HG03095 (cell line): ENCODE results near the gene PDGFD.
"Not testable (repeated sequence)": the region's sequence is repeated elsewhere in the genome, so short reads cannot be mapped to it uniquely, and the experiment has no call there.

Experiments
- ATAC-seq: cut with Tn5 transposase; IDR thresholded peaks from one replicate; pipeline ENCODE4 v1.9.1; 2021; ENCODE audit warnings: moderate library complexity; ENCODE audit not compliant: unreplicated experiment

Gene PDGFD

DNA sequence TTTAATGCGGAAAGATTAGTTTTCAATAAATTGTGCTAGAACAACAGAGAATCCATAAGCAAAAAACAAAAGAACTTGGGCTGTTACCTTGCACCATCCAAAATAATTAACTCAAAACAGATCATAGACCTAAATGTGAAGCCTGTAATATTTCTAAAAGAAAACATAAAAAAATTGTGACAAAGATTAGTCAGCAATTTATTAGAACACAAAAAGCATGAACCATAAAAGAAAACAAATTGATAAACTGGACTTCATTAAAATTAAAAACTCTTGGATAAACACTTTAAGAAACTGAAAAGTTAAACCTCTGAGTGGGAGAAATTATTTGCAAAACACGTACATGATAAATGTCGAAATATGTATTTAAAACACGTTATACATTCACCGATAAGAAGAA is 106.0 kb downstream of the PDGFD start:
- no peak for ATAC-seq

DNA sequence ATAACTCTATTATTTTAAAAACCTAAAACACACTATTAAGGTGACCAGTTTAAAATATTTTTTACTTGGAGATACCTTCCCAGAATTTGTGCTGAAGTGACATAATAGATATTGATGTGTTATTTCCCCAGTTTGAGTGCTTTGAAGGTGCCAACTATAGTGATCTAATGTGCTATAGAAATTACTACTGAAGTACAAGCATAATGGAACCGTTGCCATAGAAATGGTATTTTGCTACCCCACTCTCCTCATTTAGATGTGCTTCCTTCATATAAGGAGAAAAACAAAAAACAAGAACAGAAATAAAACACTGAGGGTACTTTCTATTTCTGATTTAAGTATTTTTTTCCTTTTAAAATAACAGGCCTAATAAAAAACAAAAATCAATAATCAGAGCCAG is 108.4 kb downstream of the PDGFD start:
- ATAC-seq = no peak

DNA sequence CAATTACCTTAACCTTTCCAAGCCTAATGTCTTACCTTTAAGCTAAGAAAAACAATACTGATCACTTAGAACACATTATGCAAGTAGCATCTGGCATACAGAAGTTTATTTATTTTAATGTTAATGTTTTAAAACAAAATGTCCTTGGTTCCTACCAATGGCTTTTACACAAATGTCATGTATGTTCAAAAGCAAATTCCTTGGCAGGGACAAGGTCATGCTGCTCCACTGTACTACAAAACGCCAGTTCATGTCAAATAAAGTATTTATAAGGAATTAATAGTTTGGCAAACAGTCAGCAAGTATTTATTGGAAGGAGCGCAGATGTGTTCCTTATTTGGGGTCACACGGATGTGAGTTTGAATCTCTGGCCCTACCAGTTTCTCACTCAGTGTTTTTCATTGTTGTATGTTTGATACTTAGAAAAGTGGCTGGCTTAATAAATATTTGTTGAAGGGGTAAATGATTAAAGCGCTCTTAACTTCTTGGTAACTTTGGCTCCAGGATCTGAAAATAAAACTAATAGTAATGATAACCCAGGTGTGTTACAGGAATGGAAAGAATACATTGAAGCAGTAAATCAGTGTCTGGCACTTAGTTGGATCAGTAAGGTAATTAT is 108.9 kb downstream of the PDGFD start:
- no peak for ATAC-seq

DNA sequence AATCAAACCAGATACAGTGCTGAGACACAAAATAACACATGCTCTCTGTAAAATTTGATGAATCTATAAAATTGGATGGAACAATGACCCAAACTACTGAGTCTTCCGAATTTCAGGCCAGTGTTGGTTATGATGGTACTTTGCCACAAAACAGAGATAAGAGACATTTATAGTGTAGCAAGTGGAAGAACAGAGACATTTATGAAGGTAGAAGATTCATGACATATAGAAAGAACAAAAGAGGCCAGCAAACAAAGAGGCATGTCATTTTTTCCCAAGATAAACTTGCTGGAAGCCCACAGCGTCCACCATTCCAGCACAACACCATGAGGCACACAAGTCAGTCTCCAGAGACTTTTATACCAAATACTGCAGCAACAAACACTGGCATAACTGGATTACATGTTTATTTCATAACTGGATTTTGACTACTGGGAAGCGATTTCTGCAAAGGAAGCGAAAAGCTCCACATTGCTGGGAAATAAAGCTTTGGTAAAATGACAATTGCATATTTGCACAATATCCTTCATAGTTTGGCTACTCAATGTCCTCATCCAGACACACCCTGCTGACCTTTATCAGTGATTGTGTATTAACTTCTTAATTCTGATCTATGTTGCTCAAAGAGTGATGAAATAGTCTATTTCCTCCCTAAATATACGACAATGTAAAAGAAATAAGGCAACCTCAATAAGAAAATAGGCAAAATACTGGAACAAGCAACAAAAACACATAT is 110.0 kb downstream of the PDGFD start:
- no peak for ATAC-seq

DNA sequence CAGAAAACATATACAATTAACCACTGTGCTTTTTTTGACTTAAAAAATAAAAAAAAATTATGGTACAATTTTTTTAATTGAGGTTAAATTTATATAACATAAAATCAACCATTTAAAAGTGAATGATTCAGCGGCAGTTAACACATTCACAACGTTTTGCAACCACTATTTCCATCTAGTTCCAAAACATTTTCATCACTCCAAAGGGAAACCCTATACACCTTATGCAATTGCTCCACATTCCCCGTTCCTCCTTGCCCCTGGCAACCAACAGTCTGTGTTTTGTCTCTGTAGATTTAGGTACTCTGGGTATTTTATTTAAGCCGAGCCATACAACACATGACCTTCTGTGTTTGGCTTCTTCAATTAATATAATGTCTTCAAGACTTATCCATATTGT is 112.2 kb downstream of the PDGFD start:
- no peak for ATAC-seq

DNA sequence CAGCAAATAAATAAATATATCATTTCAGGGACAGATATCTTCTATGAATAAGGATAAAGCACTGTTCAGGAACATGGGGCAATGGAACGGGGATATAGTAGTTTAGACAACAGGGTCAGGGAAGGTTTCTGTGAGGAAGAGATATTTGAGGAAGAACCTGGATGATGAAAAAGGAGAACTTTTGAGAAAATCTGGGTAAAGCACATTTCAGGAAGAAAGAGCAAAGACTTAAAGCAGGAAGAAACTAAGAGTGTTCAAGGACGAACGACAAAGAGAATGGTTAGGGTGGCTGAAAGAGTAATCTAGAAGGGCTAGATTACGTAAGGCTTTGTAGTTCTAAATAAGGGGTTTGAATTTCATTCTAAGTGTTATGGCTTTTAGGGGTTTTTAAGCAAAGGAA is 114.8 kb downstream of the PDGFD start:
- no peak for ATAC-seq

DNA sequence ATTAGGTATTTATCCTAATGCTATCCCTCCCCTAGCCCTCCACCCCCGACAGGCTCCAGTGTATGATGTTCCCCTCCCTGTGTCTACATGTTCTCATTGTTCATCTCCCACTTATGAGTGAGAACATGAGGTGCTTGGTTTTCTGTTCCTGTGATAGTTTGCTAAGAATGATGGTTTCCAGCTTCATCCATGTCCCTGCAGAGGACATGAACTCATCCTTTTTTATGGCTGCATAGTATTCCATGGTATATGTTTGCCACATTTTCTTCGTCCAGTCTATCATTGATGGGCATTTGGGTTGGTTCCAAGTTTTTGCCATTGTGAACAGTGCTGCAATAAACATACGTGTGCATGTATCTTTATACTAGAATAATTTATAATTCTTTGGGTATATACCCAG is 117.1 kb downstream of the PDGFD start:
- not testable (repeated sequence) for ATAC-seq

DNA sequence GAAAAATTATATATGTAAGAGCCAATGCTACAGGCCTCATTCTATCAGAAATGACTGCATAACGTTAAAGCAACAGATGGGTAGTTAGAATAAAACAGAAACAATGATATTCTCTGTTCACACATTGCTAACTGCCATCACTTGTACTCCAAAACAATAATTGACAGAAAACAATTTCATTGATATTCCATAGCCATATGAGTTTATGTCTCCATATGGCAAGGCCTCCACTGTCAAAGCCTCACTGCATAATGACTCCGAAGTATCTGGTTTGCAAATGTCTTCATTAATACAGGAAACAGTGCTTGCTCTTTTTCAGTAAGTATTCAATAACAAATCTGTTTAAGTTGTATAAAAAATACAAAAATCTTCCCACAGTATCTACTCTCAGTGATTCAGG is 117.6 kb downstream of the PDGFD start:
- ATAC-seq = no peak

DNA sequence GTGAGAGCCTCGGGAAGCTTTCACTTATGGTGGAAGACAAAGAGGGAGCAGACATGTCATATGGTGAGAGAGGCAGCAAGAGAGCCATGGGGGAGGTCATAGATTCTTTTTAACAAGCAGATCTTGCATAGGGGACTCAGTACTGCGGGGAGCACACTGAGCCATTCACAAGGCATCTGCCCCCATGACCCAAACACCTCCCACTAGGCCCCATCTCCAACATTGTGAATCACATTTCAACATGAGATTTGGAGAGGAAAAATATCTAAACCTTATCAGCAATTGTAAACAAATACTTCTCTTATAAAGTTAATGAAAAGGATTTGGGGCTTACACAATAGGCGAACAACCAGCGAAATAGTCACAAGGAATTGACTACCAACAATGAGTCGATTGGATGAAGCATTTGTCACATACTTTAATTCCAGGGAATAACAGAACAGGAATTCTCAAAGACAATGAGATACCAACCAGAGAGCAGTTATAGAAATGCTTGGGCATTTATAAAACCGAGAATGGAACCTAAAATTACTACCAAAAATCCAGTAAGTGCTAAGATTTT is 120.2 kb downstream of the PDGFD start:
- no peak for ATAC-seq

DNA sequence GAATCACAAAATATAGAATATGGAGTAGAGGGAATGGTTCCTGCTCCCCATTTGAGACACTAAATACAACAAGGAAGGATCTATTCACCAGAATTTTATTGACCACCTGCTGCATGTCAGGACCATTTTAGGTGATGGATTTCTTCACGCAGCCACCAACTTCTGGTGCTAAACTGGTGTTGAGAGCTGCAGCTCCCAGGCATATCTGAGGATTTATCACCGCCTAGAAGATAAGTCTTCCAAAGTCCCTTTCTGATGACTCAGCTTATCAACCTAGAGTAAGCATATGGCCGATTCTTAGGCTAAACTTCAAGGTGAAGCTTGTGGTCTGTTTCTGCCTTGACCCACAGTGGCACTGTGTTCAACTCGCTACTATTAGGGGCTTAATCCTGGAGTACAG is 120.8 kb downstream of the PDGFD start:
- ATAC-seq = no peak

DNA sequence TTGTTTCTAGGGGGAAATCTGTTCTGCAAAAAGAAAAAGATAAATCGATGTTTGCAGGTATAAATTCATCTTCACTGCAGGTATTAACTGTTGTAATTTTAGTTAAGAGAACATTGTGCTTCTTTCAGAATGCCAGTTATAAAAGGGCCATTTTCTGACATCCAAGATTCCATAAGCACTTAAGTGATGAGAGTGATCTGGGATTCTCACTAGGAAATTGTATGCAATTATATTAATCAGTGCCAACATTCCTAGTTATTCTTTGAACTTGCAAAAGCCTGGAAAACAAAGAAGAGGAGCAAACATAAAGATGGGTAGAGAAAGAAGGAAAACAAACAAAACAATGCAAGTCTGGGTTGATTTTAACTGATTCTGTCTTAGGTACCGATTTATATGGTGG is 122.2 kb downstream of the PDGFD start:
- ATAC-seq = no peak

DNA sequence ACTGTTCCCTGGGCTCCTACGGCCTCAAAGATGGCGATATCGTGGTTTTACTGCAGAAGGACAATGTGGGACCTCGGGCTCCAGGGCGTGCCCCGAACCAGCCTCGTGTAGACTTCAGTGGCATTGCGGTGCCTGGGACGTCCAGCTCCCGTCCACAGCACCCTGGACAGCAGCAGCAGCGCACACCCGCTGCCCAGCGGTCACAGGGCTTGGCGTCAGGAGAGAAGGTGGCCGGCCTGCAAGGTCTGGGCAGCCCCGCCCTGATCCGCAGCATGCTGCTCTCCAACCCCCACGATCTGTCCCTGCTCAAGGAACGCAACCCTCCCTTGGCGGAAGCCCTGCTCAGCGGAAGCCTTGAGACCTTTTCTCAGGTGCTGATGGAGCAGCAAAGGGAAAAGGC is 127.0 kb downstream of the PDGFD start:
- no peak for ATAC-seq

DNA sequence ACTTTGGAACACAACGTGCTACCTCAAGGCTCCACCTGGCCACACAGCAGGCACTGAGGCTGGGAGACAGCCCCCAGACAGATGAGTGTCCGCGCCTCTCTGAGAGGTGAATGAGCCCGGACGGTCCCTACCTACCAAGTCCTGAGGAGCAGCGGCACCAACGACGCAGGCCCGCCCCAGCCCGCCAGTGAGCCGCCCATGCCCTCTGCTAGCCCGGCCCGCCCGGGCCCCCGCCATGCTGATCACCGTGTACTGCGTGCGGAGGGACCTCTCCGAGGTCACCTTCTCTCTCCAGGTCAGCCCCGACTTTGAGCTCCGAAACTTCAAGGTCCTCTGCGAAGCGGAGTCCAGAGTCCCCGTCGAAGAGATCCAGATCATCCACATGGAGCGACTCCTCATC is 127.4 kb downstream of the PDGFD start, which contains the start of gene DDI1:
Gene DDI1 (plus strand): TSS at position 53 of the 400 bp plus-strand sequence. CDS start 183 bp downstream, at position 236.
- no peak for ATAC-seq

DNA sequence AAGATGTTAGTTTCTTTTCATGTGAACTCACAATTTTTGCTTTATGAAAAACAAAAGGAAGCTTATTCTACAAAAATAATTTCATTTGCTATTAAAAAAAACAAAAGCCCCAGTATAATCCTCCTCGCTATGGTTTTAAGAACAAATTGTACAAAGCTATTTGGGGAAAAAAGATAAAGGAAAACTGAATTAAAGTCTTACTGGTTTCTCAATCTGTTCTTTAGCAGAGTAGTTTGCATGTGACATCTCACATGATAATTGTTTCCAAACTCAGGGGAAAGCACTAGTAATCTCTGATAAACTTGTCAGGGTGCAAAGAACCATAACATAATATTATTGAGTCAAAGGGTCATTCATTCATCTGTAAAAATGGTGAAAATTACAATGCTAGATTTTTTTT is 130.4 kb downstream of the PDGFD start:
- no peak for ATAC-seq

DNA sequence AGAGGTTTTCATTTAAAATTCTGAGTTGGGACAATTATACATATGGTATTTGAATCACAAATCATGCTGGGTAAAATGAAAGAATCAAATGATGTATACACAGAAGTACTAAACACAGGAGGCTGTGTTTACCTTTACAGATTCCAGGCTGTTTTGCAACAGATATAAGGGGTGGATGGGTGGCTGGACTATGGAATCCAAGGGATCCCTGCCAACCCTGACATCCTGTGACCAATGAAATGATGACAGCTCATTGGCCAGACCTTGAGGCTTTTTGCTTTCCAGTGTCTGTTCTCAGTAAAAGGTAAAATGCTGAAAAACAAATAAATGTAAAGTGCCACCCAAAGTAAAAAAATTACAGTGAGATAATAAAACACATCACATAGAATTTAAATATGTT is 130.8 kb downstream of the PDGFD start:
- no peak for ATAC-seq

DNA sequence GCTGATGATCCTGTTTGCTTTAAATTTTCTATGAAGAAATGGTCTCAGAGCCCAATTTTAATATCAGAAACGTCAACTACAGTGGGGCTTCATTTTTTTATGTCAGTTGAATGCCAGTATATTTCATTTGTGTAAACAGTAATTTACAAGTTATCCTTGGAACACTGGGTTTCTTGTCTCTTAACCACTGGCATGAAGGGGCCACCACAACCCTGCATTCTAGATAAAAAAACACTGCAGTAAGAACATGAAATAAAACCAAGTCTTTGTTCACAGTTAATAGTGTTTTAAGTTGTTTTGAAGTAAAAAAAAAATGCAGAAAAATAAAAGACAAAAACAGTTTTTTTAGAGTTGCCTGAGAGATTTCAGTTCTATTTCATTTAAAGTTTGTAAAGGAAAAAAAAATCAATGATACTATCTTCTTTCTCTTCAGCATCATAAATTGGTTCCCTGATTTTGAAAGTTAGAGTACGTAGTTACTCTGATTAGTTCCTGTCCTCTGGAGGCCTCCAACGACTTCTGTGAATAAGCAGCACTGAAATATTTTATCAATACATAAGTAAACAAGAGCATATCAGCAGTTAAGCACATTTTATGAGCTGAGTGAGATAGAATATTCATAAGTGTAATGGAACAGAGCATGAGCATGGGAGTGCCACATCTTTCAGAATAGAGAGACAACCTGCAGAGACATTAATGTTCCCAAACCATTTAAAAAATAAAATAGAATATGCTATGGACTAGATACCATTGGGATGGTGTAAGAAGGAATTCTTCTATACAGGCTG is 135.3 kb downstream of the PDGFD start:
- ATAC-seq = no peak

DNA sequence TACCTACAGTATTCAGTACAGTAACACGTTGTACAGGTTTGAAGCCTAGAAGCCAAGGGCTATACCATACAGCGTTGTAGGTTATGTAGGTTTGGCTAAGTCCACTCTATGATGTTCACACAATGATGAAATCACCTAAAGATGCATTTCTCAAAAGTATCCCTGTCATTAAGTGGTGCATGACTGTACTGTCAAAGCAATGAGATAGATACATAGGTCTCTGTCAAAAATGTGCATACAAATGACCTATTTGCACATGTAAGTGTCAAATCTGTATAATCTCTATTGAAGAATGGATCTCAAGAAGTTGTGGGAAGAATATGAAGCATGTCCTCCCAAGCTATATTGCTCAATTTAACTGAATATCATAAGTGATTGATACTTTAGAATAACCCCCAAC is 139.4 kb downstream of the PDGFD start:
- no peak for ATAC-seq

DNA sequence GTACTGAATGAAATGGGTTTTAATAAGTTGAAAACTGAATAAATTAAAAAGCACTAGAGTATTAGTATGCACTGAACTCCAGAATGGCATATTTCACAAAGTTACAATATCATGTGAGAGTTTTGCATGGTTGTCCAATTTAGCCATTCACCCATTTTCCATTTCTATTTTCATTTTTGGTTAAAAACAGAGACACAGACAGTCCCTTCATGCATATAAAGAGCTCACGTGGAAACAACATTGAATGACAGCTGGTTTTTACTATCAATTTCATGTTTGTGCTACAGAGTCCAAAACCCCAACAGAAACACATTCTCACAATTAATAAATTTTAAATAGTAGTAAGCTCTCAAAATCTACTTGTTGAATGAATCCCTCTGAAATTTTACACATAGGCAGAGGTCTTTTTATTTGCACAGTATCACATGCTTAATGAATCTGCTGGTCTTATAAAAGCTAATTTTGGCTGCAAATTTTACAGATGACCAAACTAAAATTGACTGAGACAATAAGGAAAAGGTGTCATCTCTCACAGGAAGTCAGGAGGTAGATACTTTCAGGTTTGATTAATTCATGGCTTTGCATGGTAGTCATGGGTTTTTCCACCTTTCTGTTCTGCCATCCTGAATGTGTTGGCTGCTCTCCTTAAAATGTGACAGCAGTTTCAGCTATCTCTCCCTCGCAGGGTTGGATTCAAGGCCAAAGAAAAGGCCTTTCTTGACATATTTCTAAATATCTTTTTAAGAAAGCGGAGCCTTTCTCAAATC is 148.1 kb downstream of the PDGFD start:
- peak; percentile 88 for ATAC-seq

DNA sequence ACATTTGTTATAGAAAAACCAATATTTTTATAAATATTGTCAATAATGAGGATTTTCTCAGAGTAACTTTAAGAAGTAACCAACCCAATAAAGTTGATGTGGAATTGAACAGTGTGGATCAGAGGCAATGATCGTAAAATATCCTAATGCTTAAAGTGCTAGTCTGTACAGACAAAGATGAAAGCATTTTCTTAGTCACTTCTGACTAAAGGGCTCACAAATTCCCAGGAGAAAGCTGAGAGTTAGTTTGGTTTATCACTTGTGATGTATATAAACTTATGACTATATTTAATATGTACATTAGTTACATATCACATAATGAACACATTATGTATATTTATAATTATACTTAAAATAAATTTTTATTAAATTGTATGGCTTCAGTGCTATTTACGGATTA is 152.9 kb downstream of the PDGFD start:
- ATAC-seq = no peak

DNA sequence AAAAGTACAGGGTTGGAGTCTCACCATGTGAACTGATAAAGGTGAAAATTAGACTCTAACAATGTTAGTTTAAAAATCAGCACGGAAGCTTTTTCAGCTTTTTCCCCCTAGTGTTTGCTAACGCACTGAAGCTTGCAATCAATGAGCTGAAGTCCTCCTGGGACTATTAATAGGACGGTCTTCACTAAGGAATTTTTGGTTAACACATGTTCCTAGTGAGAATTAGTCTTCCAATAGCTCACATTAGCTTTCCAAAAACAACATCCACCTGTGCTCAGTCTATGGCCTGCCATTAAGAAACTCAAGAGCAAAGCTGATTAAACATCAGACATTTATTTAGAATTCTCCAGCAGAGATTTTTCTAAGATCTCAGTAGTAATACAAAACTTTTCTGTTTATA is 154.2 kb downstream of the PDGFD start:
- ATAC-seq = no peak
